GM12891 (cell line): Measurements from ENCODE around the gene MTMR8.

Source experiments
- DNase-seq: peaks from one replicate; pipeline ENCODE4 v3.0.0; 2011; ENCODE audit warnings: low spot score; ENCODE audit not compliant: insufficient read length
- FAIRE-seq: peaks from 2 replicates; lab custom pipeline; 2011; peaks lifted over from hg19 to GRCh38; lab: Jason Lieb, UNC
- PAX5 ChIP-seq: IDR thresholded peaks from 2 replicates; pipeline ENCODE4 v1.6.1; 2011; ENCODE audit warnings: low read length, moderate library complexity, mild to moderate bottlenecking; ENCODE audit not compliant: insufficient read depth, severe bottlenecking
- POLR2A ChIP-seq: IDR thresholded peaks from 2 replicates; pipeline ENCODE4 v1.6.1; 2011; ENCODE audit warnings: low read depth, low read length, control low read depth
- POLR2AphosphoS5 ChIP-seq: IDR thresholded peaks from 2 replicates; pipeline ENCODE4 v1.6.1; 2011; ENCODE audit warnings: low read depth, low read length, control low read depth
- POU2F2 ChIP-seq: IDR thresholded peaks from 2 replicates; pipeline ENCODE4 v1.6.1; 2011; ENCODE audit warnings: low read depth, mild to moderate bottlenecking, control low read depth, low read length, moderate library complexity
- SPI1 ChIP-seq: IDR thresholded peaks from 2 replicates; pipeline ENCODE4 v1.6.1; 2011; ENCODE audit warnings: low read depth, low read length, control low read depth
- TAF1 ChIP-seq: IDR thresholded peaks from 2 replicates; pipeline ENCODE4 v1.6.1; 2011; ENCODE audit warnings: low read depth, low read length, control low read depth

MTMR8 gene

DNA sequence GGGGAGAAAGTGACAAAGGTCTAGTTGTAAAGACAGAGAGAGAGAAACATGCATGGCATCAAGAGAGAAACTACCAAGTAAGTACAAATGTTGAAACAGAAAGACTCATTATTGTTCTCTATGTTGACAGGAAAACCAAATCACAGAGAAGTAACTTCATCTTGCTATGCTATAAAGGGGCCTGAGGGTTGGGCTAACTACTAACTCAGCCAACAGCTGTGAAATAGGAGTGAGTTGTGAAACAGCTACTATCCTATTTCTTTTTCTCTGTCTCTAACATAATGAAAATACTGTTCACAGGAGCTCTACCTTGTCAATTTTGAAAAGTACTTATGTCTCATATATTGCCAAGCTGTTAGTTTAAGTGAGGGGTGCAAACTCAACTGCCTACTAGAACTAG is 65.0 kb downstream of the MTMR8 start:
- FAIRE-seq = no peak
- TF ChIP-seq POLR2AphosphoS5 (no peak), POLR2A (no peak), TAF1 (no peak), PAX5 (no peak)
- no peak for DNase-seq

- no peak for DNase-seq
- FAIRE-seq = no peak
- TF ChIP-seq POLR2A (no peak), PAX5 (no peak), TAF1 (no peak), POLR2AphosphoS5 (no peak), POU2F2 (no peak), SPI1 (no peak)
Observed at GRCh38 chrX:64321507-64321906, 73.7 kb downstream of the MTMR8 start.

DNA sequence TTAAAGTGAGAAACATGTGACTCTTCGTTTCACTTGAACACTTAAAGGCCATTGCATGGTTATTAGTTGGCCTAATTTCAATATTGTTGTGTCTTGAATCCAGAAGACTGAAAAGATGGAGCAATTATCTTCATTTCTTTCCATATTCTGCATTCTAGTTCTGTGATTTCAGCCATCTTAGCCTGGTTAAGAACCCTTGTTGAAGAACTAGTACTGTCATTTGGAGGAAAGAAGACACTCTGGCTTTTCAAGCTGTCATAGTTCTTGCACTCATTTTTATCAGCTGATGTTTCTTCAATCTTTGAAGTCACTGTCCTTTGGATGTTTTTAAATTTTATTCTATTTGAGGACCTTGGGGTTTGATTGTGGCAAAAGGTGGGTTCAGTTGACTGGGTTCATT is 81.6 kb downstream of the MTMR8 start:
- FAIRE-seq (no peak), DNase-seq (no peak)
- no peak for TF ChIP-seq SPI1
- TF ChIP-seq POU2F2 = no peak
- TF ChIP-seq POLR2AphosphoS5 = no peak

DNA sequence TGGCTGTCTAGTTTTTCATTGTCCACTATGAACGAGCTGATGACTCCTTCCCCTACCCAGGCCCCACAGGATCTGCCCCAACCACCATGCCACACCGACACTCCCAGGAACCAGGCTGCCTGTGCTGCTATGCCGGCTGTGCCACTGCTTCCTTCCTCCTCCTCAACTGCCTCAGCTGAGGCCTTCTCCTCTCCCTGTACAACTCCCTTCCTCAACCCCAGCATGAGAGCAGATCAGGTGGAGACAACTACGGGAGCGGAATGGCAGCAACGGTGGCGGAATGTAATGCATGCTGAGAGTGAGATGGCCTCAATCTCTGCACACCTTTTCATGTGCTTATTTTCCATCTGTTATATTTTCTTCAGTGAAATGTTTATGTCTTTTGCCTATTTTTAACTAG is 88.5 kb downstream of the MTMR8 start:
- FAIRE-seq (no peak), DNase-seq (no peak)
- no peak for TF ChIP-seq POLR2AphosphoS5
- no peak for TF ChIP-seq POU2F2
- TF ChIP-seq POLR2A = no peak
- no peak for TF ChIP-seq TAF1
- no peak for TF ChIP-seq PAX5
- TF ChIP-seq SPI1 = no peak

DNA sequence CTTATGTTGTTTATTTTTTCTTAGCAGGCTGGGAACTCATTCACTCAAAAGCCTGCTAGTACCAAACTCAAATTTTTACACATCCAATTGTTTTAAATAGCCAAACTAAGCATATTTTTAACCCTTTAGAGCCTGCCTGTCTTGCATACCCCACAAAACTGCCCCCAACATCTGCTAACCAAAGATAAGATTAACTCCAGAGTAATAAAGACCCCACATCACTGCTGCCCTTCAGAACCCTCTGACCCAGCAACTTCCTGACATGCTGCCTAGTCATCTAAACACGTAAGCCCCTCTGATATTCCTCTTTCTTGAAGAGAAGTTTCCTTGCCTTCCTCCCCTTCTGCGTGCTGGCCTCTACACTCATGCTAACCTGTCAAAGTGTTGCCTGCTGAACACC is 104.1 kb downstream of the MTMR8 start:
- no peak for TF ChIP-seq TAF1
- TF ChIP-seq PAX5 = no peak
- TF ChIP-seq SPI1 = no peak
- no peak for TF ChIP-seq POLR2A
- no peak for DNase-seq
- no peak for FAIRE-seq

DNA sequence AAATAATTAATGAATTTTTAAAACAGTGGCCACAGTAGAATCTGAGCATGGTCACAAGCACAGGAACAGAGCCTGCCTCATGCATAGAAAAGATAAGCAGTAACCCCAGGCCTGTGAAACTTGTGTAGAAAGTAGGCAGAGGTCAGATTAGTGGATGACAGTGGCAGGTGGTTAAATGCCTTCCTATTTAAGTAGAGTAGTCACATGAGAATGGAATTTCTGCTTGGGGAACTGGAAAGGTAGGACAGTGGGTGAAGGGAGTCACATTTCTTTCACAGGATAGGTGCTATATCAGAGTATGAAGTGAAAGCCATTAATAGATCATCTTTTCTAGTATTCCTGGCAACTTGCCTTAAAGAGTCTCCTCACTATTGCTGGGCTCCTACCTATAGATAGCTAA is 130.0 kb downstream of the MTMR8 start:
- TF ChIP-seq PAX5 (no peak), SPI1 (no peak), POLR2A (no peak), TAF1 (no peak), POU2F2 (no peak), POLR2AphosphoS5 (no peak)
- FAIRE-seq = no peak
- DNase-seq = no peak

DNA sequence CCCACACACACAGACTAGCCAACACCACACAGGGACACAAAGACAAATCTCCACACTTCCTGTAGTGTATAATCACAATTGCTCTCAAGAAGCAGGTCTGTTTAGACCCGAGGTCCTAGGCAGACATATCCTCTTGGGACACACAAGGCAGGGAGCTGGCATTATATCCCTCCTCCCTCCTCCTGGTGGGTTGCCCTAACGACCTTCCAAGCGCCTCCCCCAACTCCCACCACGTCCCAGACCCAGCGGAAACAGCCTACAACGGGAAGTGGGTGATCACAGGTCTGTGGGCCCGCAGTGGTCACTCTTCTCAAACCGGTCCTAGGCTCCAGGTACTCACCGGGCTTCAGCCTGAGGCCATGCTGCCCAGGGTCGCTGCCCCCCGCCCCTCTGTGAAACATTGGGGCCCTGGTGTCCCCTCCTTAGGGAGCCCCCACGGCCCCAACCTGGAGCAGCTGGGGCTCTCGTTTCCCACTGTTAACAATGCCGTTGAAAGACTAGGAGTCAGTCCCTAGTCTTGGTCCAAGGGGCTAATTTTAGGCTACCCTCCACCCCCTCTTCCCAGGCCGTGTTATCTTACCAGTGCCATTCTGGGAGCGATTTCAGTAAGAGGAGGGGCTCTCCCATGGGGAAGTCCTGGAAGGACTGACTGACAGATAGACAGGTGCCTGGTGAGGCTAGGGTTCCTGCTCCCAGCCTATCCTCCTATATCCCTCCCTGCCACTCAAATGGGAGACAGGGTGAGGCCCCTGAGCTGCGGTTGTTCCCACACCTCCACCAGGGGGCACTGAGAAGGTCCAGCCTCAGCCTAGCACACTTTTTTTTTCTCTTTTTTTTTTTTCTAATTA is 164.9 kb downstream of the MTMR8 start, which contains the start of gene ASB12:
Gene ASB12, minus strand, starts transcription at position 485 of the 848 bp plus-strand sequence. CDS start 4,957 bp downstream, outside the sequence.
- FAIRE-seq (no peak), DNase-seq (no peak)
- TF ChIP-seq POLR2AphosphoS5 (no peak), SPI1 (no peak), POLR2A (no peak), PAX5 (no peak), POU2F2 (no peak), TAF1 (no peak)

DNA sequence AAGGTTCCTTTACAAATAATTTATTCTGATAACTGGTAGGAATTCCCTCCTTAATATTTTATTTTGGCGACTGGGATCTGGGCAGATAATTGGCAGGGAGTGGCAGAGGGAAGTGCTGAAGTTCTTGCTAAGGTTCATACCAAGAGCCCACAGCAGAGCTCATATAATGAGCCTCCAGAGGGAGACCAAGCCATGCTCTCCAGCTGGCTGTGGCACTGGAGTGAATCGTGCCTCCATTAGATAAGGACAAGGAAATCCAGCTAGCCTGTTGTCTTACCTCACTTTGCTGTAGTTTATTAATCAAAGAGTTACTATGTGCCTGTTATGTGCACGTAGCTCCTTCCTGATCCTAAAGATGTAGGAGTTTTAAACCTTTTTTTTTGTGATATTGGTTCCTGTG is 166.1 kb downstream of the MTMR8 start:
- no peak for FAIRE-seq
- no peak for TF ChIP-seq POU2F2
- no peak for TF ChIP-seq PAX5
- no peak for TF ChIP-seq POLR2A
- TF ChIP-seq SPI1 = no peak
- no peak for TF ChIP-seq POLR2AphosphoS5
- TF ChIP-seq TAF1 = no peak
- no peak for DNase-seq
